ENCODE measurements around the gene MAD1L1.
"Not testable (repeated sequence)": the region's sequence is repeated elsewhere in the genome, so short reads cannot be mapped to it uniquely, and the experiment has no call there.

The MAD1L1 gene

GRCh38 chr7:1850111-1850975 is 382.4 kb downstream of the MAD1L1 start:
- DNase-seq (ENCODE audit: low spot score) = no peak

DNA sequence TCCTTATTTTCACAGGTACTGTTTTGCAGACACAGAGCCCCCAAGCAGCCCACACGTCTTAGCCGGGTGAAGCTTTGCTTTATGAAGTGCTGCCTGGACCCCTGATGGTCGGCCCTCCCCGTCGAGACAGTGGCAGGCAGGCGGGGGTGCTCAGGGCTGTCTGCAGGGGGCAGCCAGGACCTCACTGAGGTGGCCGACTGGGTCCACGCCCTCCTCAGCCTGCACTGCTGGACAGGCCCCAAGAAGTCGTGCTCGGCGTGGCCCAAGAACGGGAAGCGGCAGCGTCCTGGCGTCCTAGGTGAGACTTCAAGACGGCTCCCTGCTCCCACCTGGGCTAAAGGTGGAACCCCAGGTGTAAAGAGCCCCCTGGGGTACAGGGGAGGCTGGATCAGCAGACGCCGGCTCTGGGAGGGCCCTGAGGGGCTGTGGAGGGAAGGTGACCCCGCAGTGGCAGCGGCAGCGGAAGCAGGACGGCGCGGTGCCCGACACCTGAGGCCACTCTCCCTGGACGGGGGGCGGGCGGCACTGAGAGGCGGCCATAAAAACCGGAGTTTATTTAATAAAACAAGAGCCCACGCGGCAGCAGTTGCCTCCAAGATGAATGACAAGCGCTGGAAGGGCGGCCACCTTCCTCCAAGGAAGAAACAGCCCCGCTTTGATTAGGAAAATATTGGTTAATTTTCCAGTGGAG is 383.2 kb downstream of the MAD1L1 start:
- no peak for DNase-seq (ENCODE audit: low spot score)

GRCh38 chr7:1848911-1849311 is 383.8 kb downstream of the MAD1L1 start:
- no peak for DNase-seq (ENCODE audit: low spot score)

- no peak for DNase-seq (ENCODE audit: low spot score)
Measured at GRCh38 chr7:1848013-1848640, 384.6 kb downstream of the MAD1L1 start.

GRCh38 chr7:1847260-1848001 is 385.3 kb downstream of the MAD1L1 start:
- no peak for DNase-seq (ENCODE audit: low spot score)

DNA sequence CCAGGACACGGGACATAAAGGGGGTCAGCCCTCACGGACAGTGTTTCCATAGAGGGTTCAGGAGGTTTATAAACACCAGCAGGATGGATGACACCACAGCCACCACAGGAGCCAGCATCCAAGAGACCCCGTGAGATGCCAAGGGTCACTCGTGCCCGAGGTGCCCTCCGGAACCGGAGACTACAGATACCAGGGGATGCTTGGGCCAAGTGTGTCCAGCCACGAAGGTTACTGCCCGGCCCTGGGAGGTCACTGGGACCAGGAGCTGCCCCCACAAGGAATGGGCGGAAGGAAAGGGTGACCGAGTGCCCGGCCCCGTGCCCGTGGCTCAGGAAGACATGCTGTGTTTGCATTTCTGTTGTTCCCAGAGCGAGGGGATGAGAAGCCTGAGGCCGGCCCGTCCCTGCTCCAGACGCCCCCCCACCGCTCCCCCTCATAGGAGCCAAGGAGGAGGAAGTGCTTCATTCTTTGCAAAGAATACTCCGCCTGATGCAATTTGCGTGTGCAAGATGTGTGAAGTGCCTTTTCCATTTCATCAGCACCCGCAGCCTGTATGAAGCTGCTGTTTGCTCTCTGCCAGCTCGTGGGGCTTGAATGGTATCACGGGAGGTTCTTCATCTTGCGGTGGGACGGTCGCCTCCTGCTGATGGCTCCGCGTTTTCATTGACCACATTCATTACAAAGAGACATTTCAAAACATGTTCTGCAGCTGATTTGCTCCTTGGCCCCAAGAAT is 386.2 kb downstream of the MAD1L1 start:
- DNase-seq (ENCODE audit: low spot score) = no peak

GRCh38 chr7:1845536-1846311 is 387.0 kb downstream of the MAD1L1 start:
- no peak for DNase-seq (ENCODE audit: low spot score)

DNA sequence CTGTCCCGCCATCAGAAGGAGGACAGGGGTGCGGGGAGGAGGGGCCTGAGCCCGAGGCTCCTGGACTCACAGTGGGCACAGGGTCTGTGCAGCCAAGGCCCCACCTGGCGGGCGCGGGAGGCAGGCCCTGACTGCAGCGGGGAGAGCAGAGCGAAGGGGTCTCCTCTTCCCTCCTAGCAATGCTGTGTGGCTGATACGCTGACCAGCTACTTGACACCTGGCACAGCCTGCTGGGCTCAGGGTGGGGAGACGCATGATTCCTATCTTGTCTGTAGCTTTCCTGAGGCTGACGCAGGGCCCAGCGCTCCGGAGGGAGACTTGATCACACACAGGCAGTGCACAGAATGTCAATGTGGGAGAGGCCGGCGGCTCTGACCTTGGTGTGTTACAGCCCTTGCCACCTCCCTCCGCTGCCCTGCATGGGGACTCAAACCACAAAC is 387.8 kb downstream of the MAD1L1 start:
- no peak for DNase-seq (ENCODE audit: low spot score)

DNA sequence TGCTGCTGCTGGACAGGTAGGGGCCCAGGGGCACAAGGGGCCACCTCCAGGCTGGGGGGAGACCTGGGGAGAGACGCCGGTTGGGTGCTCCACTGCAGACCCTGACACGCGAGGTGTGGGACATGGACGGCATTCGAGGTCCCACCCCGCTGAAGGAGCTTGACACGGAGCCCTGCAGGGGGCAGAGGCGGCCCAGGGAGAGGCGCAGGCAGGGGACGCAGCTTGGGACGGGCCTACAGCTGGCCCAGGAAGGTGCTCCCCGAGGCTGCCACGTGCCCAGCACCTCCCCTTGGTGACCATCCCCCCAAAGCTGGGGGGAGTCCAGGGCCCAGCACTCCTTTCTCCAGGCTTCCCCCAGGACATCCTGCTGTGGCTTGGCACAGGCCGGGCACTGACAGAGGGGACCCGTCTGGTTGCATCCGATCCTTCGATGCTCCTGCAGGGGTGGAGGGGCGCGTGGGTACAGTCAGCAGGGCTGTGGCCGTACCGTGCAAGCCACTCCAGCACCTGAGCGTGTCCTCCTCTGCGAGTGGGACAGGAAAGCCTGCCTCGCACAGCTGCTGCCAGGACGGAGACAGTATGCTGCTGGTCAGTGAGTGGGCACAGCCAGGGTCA is 388.3 kb downstream of the MAD1L1 start:
- no peak for DNase-seq (ENCODE audit: low spot score)

GRCh38 chr7:1843921-1844335 is 388.8 kb downstream of the MAD1L1 start:
- no peak for DNase-seq (ENCODE audit: low spot score)

- no peak for DNase-seq (ENCODE audit: low spot score)
Measured at GRCh38 chr7:1843271-1843861, 389.4 kb downstream of the MAD1L1 start.

- DNase-seq (ENCODE audit: low spot score) = no peak
Measured at GRCh38 chr7:1842321-1843221, 390.2 kb downstream of the MAD1L1 start.

- not testable (repeated sequence) for DNase-seq (ENCODE audit: low spot score)
Measured at GRCh38 chr7:1841286-1842021, 391.3 kb downstream of the MAD1L1 start.

DNA sequence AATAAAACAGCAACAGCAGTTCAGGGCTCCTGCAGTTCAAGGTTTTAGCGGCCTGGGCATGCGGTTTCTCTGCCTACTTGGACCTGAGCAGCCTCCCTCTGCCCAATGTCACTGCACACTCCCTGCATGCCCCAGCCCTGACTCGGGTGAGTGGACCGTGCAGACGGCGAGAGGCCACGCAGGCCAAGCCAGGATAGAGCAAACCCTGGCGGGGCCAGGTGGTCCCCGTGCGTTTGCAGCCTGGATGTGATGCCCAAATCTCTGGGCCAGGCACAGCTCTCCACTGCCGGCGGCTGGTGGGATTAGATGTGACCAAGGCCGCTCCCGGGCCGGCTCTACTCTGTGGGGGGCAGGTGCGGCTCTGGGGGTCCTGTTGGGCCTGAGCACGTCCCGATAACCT is 392.0 kb downstream of the MAD1L1 start:
- not testable (repeated sequence) for DNase-seq (ENCODE audit: low spot score)

GRCh38 chr7:1839701-1840100 is 393.0 kb downstream of the MAD1L1 start:
- DNase-seq (ENCODE audit: low spot score) = no peak

DNA sequence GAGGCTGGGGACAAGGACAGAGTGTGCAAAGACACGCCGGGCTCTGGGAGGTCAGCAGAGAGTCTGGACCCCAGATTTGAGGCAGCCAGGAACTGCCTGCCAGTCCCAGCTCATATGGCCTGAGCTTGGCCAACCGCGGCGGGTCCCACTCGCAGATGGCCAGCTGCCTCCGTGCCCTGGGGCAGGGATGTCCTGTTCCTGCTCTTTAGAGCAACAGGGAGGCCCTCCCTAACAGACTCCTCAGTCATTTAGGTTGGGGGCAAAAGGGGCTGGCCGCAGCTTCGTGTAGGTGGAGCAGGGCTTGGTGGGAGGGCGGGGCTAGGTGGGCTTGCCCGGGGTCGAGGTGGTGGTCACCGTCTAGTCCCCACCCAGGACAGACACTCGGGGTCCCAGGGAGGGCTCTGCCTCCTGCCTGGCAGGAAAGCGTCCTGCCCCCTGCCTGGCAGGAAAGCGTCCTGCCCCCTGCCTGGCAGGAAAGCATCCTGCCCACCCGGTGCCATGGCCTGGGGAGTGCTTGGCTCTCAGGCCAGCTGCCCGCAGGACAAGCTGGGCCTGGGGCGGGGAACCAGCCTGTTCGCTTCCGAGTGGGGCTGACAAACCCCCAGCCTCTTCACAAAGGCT is 393.7 kb downstream of the MAD1L1 start:
- DNase-seq (ENCODE audit: low spot score) = not testable (repeated sequence)

GRCh38 chr7:1838544-1838872 is 394.2 kb downstream of the MAD1L1 start:
- DNase-seq (ENCODE audit: low spot score) = not testable (repeated sequence)
